K562 (cell line): Measurements from ENCODE around the gene BMPR2. TPM values are rescaled to one million over a fixed set of nuclear protein-coding genes. Genes with fewer than 3 reads are reported as not detected.

ENCODE experiments used
- ESRRB ChIP-seq: fragments of 250-450 bp; sonication (Bioruptor Pico); IDR thresholded peaks from 2 replicates; pipeline ENCODE4 v1.5.0; 2020; ENCODE audit warnings: mild to moderate bottlenecking, moderate library complexity, borderline replicate concordance
- HDAC3 ChIP-seq: fragments of 450-650 bp; IDR thresholded peaks from 2 replicates; pipeline ENCODE4 v1.6.1; 2018; ENCODE audit warnings: borderline replicate concordance, mild to moderate bottlenecking, moderate library complexity; ENCODE audit not compliant: partially characterized antibody
- MAZ ChIP-seq, 2 experiments: fragments of 450-650 bp in 1 of 2; sonication (generic) in 1 of 2; formaldehyde crosslinking; IDR thresholded peaks in 1 of 2; conservative IDR thresholded peaks in 1 of 2; 2 replicates each; pipeline versions ENCODE4 v1.4.0 to v1.5.0; 2020; ENCODE audit warnings: mild to moderate bottlenecking in 1 of 2, missing genetic modification reagents in 1 of 2
- polyA plus RNA-seq, 8 experiments: library from polyadenylated mRNA; depleted of rRNA in 4 of 8; stranded (reverse) in 5 of 8; unstranded in 3 of 8; fragments of >200 nt; fragmentation: Nextera tagmentation in 2 of 8; fragmentation: Illumina TruSeq in 1 of 8; extraction: Ambion mirVana in 2 of 8; extraction: Trizol in 1 of 8; gene quantifications; 2 replicates each; pipeline versions ENCODE4 v1.2.1 to v1.2.3, GENCODE V29; 2011 to 2014; ENCODE audit warnings: inconsistent platforms in 1 of 8, missing spikeins in 1 of 8
- total RNA-seq, 7 experiments: library from RNA; depleted of rRNA in 6 of 7; stranded (reverse); fragments of >200 nt in 6 of 7; fragmentation: Illumina TruSeq in 2 of 7; extraction: Trizol in 2 of 7; gene quantifications; 2 replicates each; pipeline versions ENCODE4 v1.2.1 to v1.2.3, GENCODE V29; 2011 to 2021; ENCODE audit warnings: low replicate concordance in 1 of 7
- TF ChIP-seq, protein P1 (sequence below): fragments of 450-650 bp; IDR thresholded peaks from 2 replicates; pipeline ENCODE4 v1.6.1; 2016; ENCODE audit warnings: mild to moderate bottlenecking
- TF ChIP-seq, protein P2 (sequence below): fragments of 150-350 bp; IDR thresholded peaks from 2 replicates; pipeline ENCODE4 v1.6.1; 2014; ENCODE audit warnings: low read depth, mild to moderate bottlenecking, low read length, borderline replicate concordance

The BMPR2 gene
- total and polyA plus RNA-seq, 9 of the 15 experiments (the other 6 are each of a cell fraction or from before 2014, with no cell fraction given): 0.73 to 5.0 (median 3.3) TPM

DNA sequence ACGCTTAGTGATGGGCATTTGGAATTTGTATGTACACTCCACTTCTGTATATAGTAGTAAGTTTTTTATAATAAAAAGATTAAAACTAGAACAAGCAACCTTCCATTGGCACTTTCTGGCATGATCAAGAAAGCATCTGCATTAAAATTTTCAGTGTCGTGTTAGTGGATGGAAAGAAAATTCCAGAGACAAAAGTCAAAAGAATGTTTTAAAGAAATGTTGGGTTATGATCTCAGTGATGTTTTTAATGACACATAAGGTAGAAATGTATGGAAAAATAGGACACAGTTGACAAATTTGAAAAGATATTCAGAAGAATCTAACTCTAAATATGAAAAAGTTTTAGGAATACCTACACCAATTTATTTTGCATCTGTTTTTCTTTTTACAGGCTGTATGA, 132.6 kb downstream of the BMPR2 start (continued):
- TF ChIP-seq HDAC3 (no peak), ESRRB (CRISPR knock-in tag) (no peak), MAZ (CRISPR knock-in tag; conservative IDR thresholded peaks at IDR 0.05 in 1 of 2, IDR thresholded peaks at IDR 0.05 in 1 of 2) (no peak)
- TF ChIP-seq, protein P1, sequence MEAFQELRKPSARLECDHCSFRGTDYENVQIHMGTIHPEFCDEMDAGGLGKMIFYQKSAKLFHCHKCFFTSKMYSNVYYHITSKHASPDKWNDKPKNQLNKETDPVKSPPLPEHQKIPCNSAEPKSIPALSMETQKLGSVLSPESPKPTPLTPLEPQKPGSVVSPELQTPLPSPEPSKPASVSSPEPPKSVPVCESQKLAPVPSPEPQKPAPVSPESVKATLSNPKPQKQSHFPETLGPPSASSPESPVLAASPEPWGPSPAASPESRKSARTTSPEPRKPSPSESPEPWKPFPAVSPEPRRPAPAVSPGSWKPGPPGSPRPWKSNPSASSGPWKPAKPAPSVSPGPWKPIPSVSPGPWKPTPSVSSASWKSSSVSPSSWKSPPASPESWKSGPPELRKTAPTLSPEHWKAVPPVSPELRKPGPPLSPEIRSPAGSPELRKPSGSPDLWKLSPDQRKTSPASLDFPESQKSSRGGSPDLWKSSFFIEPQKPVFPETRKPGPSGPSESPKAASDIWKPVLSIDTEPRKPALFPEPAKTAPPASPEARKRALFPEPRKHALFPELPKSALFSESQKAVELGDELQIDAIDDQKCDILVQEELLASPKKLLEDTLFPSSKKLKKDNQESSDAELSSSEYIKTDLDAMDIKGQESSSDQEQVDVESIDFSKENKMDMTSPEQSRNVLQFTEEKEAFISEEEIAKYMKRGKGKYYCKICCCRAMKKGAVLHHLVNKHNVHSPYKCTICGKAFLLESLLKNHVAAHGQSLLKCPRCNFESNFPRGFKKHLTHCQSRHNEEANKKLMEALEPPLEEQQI: no peak
- TF ChIP-seq, protein P2, sequence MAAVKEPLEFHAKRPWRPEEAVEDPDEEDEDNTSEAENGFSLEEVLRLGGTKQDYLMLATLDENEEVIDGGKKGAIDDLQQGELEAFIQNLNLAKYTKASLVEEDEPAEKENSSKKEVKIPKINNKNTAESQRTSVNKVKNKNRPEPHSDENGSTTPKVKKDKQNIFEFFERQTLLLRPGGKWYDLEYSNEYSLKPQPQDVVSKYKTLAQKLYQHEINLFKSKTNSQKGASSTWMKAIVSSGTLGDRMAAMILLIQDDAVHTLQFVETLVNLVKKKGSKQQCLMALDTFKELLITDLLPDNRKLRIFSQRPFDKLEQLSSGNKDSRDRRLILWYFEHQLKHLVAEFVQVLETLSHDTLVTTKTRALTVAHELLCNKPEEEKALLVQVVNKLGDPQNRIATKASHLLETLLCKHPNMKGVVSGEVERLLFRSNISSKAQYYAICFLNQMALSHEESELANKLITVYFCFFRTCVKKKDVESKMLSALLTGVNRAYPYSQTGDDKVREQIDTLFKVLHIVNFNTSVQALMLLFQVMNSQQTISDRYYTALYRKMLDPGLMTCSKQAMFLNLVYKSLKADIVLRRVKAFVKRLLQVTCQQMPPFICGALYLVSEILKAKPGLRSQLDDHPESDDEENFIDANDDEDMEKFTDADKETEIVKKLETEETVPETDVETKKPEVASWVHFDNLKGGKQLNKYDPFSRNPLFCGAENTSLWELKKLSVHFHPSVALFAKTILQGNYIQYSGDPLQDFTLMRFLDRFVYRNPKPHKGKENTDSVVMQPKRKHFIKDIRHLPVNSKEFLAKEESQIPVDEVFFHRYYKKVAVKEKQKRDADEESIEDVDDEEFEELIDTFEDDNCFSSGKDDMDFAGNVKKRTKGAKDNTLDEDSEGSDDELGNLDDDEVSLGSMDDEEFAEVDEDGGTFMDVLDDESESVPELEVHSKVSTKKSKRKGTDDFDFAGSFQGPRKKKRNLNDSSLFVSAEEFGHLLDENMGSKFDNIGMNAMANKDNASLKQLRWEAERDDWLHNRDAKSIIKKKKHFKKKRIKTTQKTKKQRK: no peak
